ENCODE results near the gene MSI1. TPM values are rescaled to one million over a fixed set of nuclear protein-coding genes. Genes with fewer than 3 reads are reported as not detected.

The MSI1 gene
- total RNA-seq, 4 donors from 2014 or later = 0.11 to 0.19 (median 0.17) TPM; not detected in 1

- WGBS = 76% methylated on average over 5 of the region's 5 CpGs
- Histone ChIP-seq H3K4me3 (no peak overlapping the region), H3K27ac (replicated peaks in 1 of 4) (no peak overlapping the region), H3K4me1 (peaks cover 0 to 5% (median 0%) of the 10 kb centered on the region in 4 donors), H3K27me3 (peaks cover 0 to 63% (median 0%) of the 10 kb centered on the region in 4 donors), H3K36me3 (no peaks in the 10 kb centered on the region), H3K9me3 (no peaks in the 10 kb centered on the region)
- intact Hi-C loops (cut with DNase I) = no loop called here
- TF ChIP-seq EP300 (IDR thresholded peaks at IDR 0.05) (no peak), POLR2A (IDR thresholded peaks at IDR 0.05; ENCODE audit: low read depth) (no peak), CTCF (IDR thresholded peaks at IDR 0.05) (no peak), POLR2AphosphoS5 (IDR thresholded peaks at IDR 0.05) (no peak)
- DNase-seq (ENCODE audit: extremely low spot score) = no peak
Observed at GRCh38 chr12:120378036-120378435, 9.1 kb upstream of the MSI1 start.

DNA sequence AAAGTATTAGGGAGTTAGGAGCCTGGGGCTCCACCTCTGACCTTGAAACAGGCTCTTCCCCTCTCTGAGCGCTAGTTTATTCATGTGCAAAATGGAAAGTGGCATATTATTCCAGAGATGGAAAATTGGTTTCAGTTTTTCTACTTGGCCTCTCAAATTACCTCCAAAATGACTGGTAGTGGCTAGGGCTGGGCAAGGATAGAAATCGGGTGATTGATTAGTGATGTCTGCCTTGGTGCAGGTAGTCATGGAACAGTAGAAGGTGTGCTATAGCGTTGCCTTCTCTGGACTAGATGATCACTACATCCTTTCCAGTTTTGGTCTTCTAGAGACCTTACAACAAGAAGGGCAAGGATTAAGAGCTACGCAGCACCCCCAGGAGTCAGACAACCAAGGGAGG, 8.6 kb upstream of the MSI1 start:
- Histone ChIP-seq H3K9me3 (no peaks in the 10 kb centered on the region), H3K36me3 (no peaks in the 10 kb centered on the region), H3K4me1 (peaks cover 0 to 5% (median 0%) of the 10 kb centered on the region in 4 donors), H3K27ac (replicated peaks in 1 of 4) (no peak overlapping the region), H3K27me3 (peaks cover 0 to 63% (median 0%) of the 10 kb centered on the region in 4 donors), H3K4me3 (no peak overlapping the region)
- intact Hi-C loops (cut with DNase I) = no loop called here
- WGBS = 95% methylated on average over 4 of the region's 4 CpGs
- TF ChIP-seq POLR2AphosphoS5 (IDR thresholded peaks at IDR 0.05) = no peak
- TF ChIP-seq POLR2A (IDR thresholded peaks at IDR 0.05; ENCODE audit: low read depth) = no peak
- no peak for TF ChIP-seq CTCF (IDR thresholded peaks at IDR 0.05)
- TF ChIP-seq EP300 (IDR thresholded peaks at IDR 0.05) = no peak
- DNase-seq (ENCODE audit: extremely low spot score) = no peak

DNA sequence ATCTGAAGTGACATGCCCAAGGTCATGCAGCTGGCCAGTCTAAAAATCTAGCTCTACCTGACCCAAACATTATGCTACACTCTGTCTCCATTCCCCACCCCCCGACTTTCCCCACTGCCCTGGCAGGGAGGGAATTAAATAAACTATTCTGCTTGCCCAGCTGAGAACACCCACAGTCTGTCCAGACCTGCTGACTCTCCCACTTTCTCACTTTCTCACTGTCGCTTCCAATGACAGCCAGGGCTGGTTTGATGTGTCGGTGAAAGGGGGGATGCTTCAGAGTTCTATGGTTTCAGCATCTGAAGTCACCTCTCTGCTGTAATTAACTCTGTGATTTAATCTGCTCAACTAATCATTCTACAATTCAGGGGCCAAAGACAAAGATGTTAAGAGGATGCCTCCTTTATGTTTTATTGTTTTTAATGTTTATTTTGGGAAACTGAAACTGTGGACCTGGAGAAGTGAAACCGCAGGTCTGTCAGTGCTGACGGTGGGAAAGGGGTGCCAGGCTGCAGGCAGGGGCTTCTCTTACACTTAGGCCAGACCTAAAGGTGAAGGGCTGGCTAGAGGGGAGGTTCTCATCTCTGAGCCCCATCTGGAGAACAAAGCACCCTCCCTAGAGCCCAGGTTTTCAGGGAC, 8.1 kb upstream of the MSI1 start:
- H3K27ac ChIP-seq (replicated peaks in 1 of 4) = no peak overlapping the region
- H3K9me3 ChIP-seq = no peaks in the 10 kb centered on the region
- H3K36me3 ChIP-seq = no peaks in the 10 kb centered on the region
- H3K4me1 ChIP-seq = peaks cover 0 to under 1% (median 0%) of the 10 kb centered on the region in 4 donors
- intact Hi-C loops (cut with DNase I) = no loop called here
- no peak for DNase-seq (ENCODE audit: extremely low spot score)
- TF ChIP-seq POLR2A (IDR thresholded peaks at IDR 0.05; ENCODE audit: low read depth) (no peak), EP300 (IDR thresholded peaks at IDR 0.05) (no peak), POLR2AphosphoS5 (IDR thresholded peaks at IDR 0.05) (no peak), CTCF (IDR thresholded peaks at IDR 0.05) (no peak)
- WGBS = 31% methylated on average over 5 of the region's 5 CpGs
- H3K27me3 ChIP-seq = peaks cover 0 to 63% (median 0%) of the 10 kb centered on the region in 4 donors
- H3K4me3 ChIP-seq = no peak overlapping the region

DNA sequence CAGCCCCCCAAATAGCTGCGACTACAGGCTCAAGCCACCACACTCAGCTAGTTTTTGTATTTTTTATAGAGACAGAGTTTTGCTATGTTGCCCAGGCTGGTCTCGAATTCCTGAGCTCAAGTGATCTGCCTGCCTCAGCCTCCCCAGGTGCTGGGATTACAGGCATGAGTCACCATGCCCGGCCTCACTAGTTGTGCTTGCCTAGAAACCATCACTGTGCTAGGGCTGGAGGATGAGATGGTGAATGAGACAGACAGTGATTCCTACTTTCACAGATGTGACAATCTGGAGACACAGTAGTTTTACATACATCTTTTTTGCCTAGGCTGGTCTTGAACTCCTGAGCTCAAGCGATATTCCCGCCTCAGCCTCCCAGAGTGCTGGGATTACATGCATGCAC, 7.5 kb upstream of the MSI1 start:
- Histone ChIP-seq H3K27ac (replicated peaks in 1 of 4) (no peak overlapping the region), H3K36me3 (no peaks in the 10 kb centered on the region), H3K4me3 (no peak overlapping the region), H3K27me3 (peaks cover 0 to 67% (median 3%) of the 10 kb centered on the region in 4 donors), H3K4me1 (no peaks in the 10 kb centered on the region), H3K9me3 (no peaks in the 10 kb centered on the region)
- WGBS = 87% methylated on average over 5 of the region's 5 CpGs
- no peak for DNase-seq (ENCODE audit: extremely low spot score)
- TF ChIP-seq POLR2AphosphoS5 (IDR thresholded peaks at IDR 0.05) (no peak), POLR2A (IDR thresholded peaks at IDR 0.05; ENCODE audit: low read depth) (no peak), CTCF (IDR thresholded peaks at IDR 0.05) (no peak), EP300 (IDR thresholded peaks at IDR 0.05) (no peak)
- intact Hi-C loops (cut with DNase I) = no loop called here

GRCh38 chr12:120376009-120376408, 7.0 kb upstream of the MSI1 start:
- Histone ChIP-seq H3K4me3 (no peak overlapping the region), H3K36me3 (no peaks in the 10 kb centered on the region), H3K27ac (replicated peaks in 1 of 4) (no peak overlapping the region), H3K4me1 (no peaks in the 10 kb centered on the region), H3K27me3 (peaks cover 0 to 67% (median 3%) of the 10 kb centered on the region in 4 donors), H3K9me3 (no peaks in the 10 kb centered on the region)
- TF ChIP-seq POLR2AphosphoS5 (IDR thresholded peaks at IDR 0.05) (no peak), POLR2A (IDR thresholded peaks at IDR 0.05; ENCODE audit: low read depth) (no peak), CTCF (IDR thresholded peaks at IDR 0.05) (no peak), EP300 (IDR thresholded peaks at IDR 0.05) (no peak)
- intact Hi-C loops (cut with DNase I) = no loop called here
- 67% methylated on average over 2 of the region's 2 CpGs for WGBS
- no peak for DNase-seq (ENCODE audit: extremely low spot score)

All from esophagus muscularis mucosa (tissue), 4 donors.